GM20431 (cell line): ENCODE data around the gene LGMN.
"Not testable (repeated sequence)": the region's sequence is repeated elsewhere in the genome, so short reads cannot be mapped to it uniquely, and the experiment has no call there.

Source experiments
- in situ Hi-C: fragments of 300-500 bp; cut with MseI, MboI; formaldehyde crosslinking; loops from one replicate; pipeline ENCODE4 v1.15.0; 2020; ENCODE audit warnings: low sequenced_read_pairs; ENCODE audit not compliant: unreplicated experiment

Gene LGMN

GRCh38 chr14:92748259-92749016 lies at the start of gene LGMN:
Gene LGMN, minus strand, starts transcription at chr14:92748627. Its CDS starts 15,841 bp downstream, at chr14:92732786.
- in situ Hi-C loops = no loop called here

- in situ Hi-C loops = no loop called here
These were observed 46.5 kb upstream of the LGMN start for GRCh38 chr14:92794961-92795360.

- in situ Hi-C loops = no loop called here
These were observed 46.1 kb upstream of the LGMN start for GRCh38 chr14:92794547-92794941.

- in situ Hi-C loops = no loop called here
These were observed 45.5 kb upstream of the LGMN start, which contains the start of gene GOLGA5 for GRCh38 chr14:92793709-92794546. Gene GOLGA5, plus strand, starts transcription at chr14:92794305. Its CDS starts 3,133 bp downstream, at chr14:92797438.

- in situ Hi-C loops = no loop called here
These were observed 44.5 kb upstream of the LGMN start for GRCh38 chr14:92792885-92793284.

- in situ Hi-C loops = loop anchor here (5.0 kb wide), 1 partner anchor 77 kb away; no protein-coding TSS in a partner anchor
These were observed 41.1 kb upstream of the LGMN start for GRCh38 chr14:92789457-92790089.

GRCh38 chr14:92787554-92787953 lies 39.1 kb upstream of the LGMN start:
- in situ Hi-C loops = loop anchor here (5.0 kb wide), 1 partner anchor 75 kb away; no protein-coding TSS in a partner anchor

- in situ Hi-C loops = loop anchor here (5.0 kb wide), 1 partner anchor 74 kb away; no protein-coding TSS in a partner anchor
These were observed 38.0 kb upstream of the LGMN start for GRCh38 chr14:92786427-92786756.

- in situ Hi-C loops = loop anchor here (5.0 kb wide), 1 partner anchor 74 kb away; no protein-coding TSS in a partner anchor
These were observed 37.4 kb upstream of the LGMN start for GRCh38 chr14:92785667-92786426.

- in situ Hi-C loops = no loop called here
These were observed 35.5 kb upstream of the LGMN start for GRCh38 chr14:92783813-92784431.

- in situ Hi-C loops = no loop called here
These were observed 32.9 kb upstream of the LGMN start for GRCh38 chr14:92781350-92781749.

- in situ Hi-C loops = no loop called here
These were observed 32.2 kb upstream of the LGMN start for GRCh38 chr14:92780444-92781232.

- in situ Hi-C loops = not testable (repeated sequence)
These were observed 30.6 kb upstream of the LGMN start for GRCh38 chr14:92778868-92779565.

GRCh38 chr14:92775292-92775691 lies 26.9 kb upstream of the LGMN start:
- in situ Hi-C loops = not testable (repeated sequence)

GRCh38 chr14:92774572-92774971 lies 26.1 kb upstream of the LGMN start:
- in situ Hi-C loops = no loop called here

GRCh38 chr14:92770484-92770883 lies 22.1 kb upstream of the LGMN start:
- in situ Hi-C loops = no loop called here

GRCh38 chr14:92768795-92769194 lies 20.4 kb upstream of the LGMN start:
- in situ Hi-C loops = no loop called here

- in situ Hi-C loops = not testable (repeated sequence)
These were observed 19.8 kb upstream of the LGMN start for GRCh38 chr14:92768236-92768635.
